Natural killer cell (primary cell): ENCODE results near the gene MLLT6. TPM values are rescaled to one million over a fixed set of nuclear protein-coding genes. Genes with fewer than 3 reads are reported as not detected.
A peak's percentile ranks its signal among the peaks of the same experiment; 100 is the strongest.

Source experiments
- ATAC-seq, 3 donors: fragments of 150-1000 bp in 2 of 3; fragments of 200-7000 bp in 1 of 3; cut with Tn5 transposase; 1 replicate in 1 of 3; 2 replicates in 2 of 3; pipeline ENCODE4 v1.10.0; 2021; ENCODE audit warnings: mild to moderate bottlenecking in 2 of 3, moderate library complexity in 2 of 3
- DNase-seq, 2 donors: peaks; one replicate each; pipeline versions ENCODE4 v3.0.0 to v3.0.0-alpha.2; 2013 to 2021; ENCODE audit warnings: mixed read lengths in 1 of 2
- H3K27ac ChIP-seq: one replicate; pipeline ENCODE4 v1.5.1; 2013; ENCODE audit warnings: mild to moderate bottlenecking, low read length
- H3K27me3 ChIP-seq: one replicate; pipeline ENCODE4 v1.6.1; 2013; ENCODE audit warnings: low read length; ENCODE audit not compliant: control insufficient read depth, insufficient read depth
- H3K36me3 ChIP-seq: one replicate; pipeline ENCODE4 v1.6.1; 2013; ENCODE audit warnings: low read length; ENCODE audit not compliant: control insufficient read depth, insufficient read depth
- H3K4me1 ChIP-seq: one replicate; pipeline ENCODE4 v1.6.1; 2013; ENCODE audit warnings: low read length; ENCODE audit not compliant: control insufficient read depth, insufficient read depth
- H3K4me3 ChIP-seq: one replicate; pipeline ENCODE4 v1.5.1; 2013; ENCODE audit warnings: low read length
- H3K9me3 ChIP-seq: one replicate; pipeline ENCODE4 v1.6.1; 2013; ENCODE audit warnings: low read length; ENCODE audit not compliant: control insufficient read depth, insufficient read depth
- H3K27ac Mint-ChIP-seq, 2 donors: one replicate each; pipeline ENCODE4 v1.8.0; 2022; ENCODE audit warnings: mild to moderate bottlenecking in 2 of 2, mixed read lengths in 2 of 2, moderate library complexity in 1 of 2
- H3K27me3 Mint-ChIP-seq, 2 donors: one replicate each; pipeline ENCODE4 v1.8.0; 2022; ENCODE audit warnings: low read depth in 2 of 2, mixed read lengths in 2 of 2
- H3K36me3 Mint-ChIP-seq: one replicate; pipeline ENCODE4 v1.8.0; 2022; ENCODE audit warnings: mixed read lengths
- H3K4me1 Mint-ChIP-seq, 2 donors: one replicate each; pipeline ENCODE4 v1.8.0; 2022; ENCODE audit warnings: mixed read lengths in 2 of 2
- H3K4me3 Mint-ChIP-seq: one replicate; pipeline ENCODE4 v1.8.0; 2022; ENCODE audit warnings: mild to moderate bottlenecking, moderate library complexity, mixed read lengths
- H3K9me3 Mint-ChIP-seq, 2 donors: one replicate each; pipeline ENCODE4 v1.8.0; 2022; ENCODE audit warnings: mixed read lengths in 2 of 2
- WGBS: methylation state at CpG from one replicate; pipeline ENCODE4 v1.1.7; 2013; ENCODE audit warnings: missing lambda C conversion rate; ENCODE audit not compliant: insufficient coverage; 5-methylcytosine and 5-hydroxymethylcytosine counted together
- intact Hi-C: fragments of 100-400 bp; cut with micrococcal nuclease; formaldehyde crosslinking; loops from one replicate; pipeline ENCODE4 v1.14.2; 2022
- total RNA-seq, 4 donors: library from RNA; stranded (reverse); fragments of 120-200 nt in 1 of 4; gene quantifications; one replicate each; pipeline versions ENCODE4 v1.2.3 to v1.2.4, GENCODE V29; 2013 to 2022
- TF ChIP-seq, protein P1 (sequence below): fragments of 200-600 bp; IDR thresholded peaks from one replicate; pipeline ENCODE4 v1.8.0; 2022; ENCODE audit warnings: antibody characterized with exemption

MLLT6 gene
- total RNA-seq, 3 donors from 2014 or later (not counting 1 experiment from before 2014, with no cell fraction given): 478 to 578 (median 485) TPM

DNA sequence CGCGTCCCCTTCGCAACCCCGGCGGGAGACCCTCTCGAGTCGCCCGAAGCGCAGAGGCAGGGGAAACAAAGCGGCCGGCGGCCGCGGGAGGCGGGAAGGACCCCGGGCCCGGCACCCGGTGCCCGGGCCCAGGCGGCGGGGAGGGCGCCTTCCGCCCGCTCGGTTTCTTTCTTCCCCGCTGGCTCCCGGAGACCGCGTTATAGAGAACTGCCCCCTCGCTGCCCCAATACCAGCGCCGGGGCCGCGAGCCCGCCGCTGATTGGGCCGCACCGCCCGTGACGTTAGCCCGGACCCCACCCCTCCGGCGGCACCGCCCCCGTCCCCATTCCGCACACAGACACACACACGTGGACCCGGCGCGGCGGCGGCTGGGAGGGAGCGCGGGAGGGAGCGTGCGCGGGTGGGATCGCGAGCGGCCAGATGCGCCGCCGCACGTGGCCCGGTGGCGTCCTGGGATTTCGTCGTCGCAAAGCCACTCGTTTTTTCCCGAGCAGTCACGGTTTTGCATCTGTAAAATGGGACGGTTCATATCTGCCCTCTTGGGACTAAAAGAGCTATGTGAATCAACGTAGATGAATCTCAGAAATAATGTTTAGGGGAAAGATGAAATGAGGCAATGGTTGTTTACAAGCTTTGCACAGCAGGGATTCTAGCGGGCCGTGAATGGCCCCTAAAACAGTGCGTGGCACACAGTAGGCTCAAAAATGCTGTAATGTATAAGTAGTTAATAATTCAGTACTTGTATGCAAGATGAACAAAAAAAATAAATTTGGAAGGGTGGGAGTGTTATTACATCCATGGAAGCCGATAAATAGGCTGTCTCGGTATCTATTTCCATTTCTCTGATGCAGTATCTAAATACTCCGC is 30.1 kb upstream of the MLLT6 start, which contains the start of gene EPOP:
Gene EPOP, minus strand, starts transcription at position 209 of the 867 bp plus-strand sequence. CDS start 462 bp downstream, outside the sequence.
- peak within 1 kb of the TSS in 1 of 2 donors; percentile 52 for H3K27ac Mint-ChIP-seq

DNA sequence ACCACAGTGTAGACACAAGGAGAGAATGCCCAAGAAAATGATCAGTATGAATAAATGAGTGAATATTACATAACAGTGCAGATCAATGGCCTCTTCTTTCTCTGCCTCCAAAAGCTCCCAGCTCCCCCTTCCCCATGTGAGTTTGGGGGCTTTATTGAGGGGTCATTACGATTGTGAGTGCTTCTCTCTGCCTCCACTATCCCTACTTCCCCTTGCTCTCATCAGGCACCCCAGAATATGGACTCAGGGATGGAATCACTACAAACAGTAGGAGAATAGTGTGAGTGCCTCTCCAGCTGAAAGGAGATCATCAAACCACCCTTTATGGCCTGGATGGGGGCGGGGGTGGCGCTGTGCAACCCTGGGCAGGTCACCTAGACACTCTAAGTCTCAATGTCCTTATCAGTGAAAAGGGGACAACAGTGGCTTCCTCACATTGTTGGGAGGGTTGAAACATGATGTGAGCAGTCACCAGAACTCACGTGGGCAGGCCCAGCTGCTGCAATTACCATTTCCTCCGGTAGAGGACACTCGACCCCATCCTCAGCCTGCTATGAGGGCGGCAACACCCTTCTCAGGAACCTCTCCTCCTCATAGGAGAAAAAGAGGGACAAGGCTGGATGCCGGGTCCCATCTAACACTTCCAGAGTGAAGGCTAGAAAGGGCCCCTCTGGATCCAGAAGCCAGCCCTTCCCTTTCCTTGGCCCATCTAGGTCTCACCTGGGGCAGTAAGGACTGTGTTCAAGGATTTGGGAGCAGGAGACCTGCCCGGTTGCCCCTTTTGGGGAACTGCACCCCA is 28.2 kb upstream of the MLLT6 start:
- Histone ChIP-seq H3K27me3 (peaks cover 24% of the 10 kb centered on the region), H3K4me3 (no peak overlapping the region), H3K27ac (no peak overlapping the region), H3K36me3 (no peaks in the 10 kb centered on the region), H3K9me3 (no peaks in the 10 kb centered on the region), H3K4me1 (peaks cover 20% of the 10 kb centered on the region)
- ATAC-seq (peak; percentile 63 to 80 (median 75)), DNase-seq (peak; percentile 77 to 91)
- peaks cover 3 to 12% of the 10 kb centered on the region in 2 donors for H3K27me3 Mint-ChIP-seq
- intact Hi-C loops: loop anchor here (1.0 to 5.0 kb wide), 3 partner anchors 26 to 75 kb away; partner anchors contain the start of gene PSMB3
- 13% methylated on average over 8 of the region's 9 CpGs for WGBS
- H3K27ac Mint-ChIP-seq: no peak overlapping the region
- H3K4me1 Mint-ChIP-seq: peaks cover 11 to 21% of the 10 kb centered on the region in 2 donors
- no peaks in the 10 kb centered on the region for H3K36me3 Mint-ChIP-seq
- peak overlapping the region; percentile 40 for H3K4me3 Mint-ChIP-seq
- TF ChIP-seq, protein P1, sequence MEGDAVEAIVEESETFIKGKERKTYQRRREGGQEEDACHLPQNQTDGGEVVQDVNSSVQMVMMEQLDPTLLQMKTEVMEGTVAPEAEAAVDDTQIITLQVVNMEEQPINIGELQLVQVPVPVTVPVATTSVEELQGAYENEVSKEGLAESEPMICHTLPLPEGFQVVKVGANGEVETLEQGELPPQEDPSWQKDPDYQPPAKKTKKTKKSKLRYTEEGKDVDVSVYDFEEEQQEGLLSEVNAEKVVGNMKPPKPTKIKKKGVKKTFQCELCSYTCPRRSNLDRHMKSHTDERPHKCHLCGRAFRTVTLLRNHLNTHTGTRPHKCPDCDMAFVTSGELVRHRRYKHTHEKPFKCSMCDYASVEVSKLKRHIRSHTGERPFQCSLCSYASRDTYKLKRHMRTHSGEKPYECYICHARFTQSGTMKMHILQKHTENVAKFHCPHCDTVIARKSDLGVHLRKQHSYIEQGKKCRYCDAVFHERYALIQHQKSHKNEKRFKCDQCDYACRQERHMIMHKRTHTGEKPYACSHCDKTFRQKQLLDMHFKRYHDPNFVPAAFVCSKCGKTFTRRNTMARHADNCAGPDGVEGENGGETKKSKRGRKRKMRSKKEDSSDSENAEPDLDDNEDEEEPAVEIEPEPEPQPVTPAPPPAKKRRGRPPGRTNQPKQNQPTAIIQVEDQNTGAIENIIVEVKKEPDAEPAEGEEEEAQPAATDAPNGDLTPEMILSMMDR: peak; percentile 95
- no peaks in the 10 kb centered on the region for H3K9me3 Mint-ChIP-seq

More for the DNA sequence above, 30.1 kb upstream of the MLLT6 start, which contains the start of gene EPOP:
- H3K4me1 Mint-ChIP-seq: peaks cover 11 to 23% of the 10 kb centered on the region in 2 donors
- WGBS: 3% methylated on average over 80 of the region's 80 CpGs
- Histone ChIP-seq H3K4me3 (peak within 1 kb of the TSS; percentile 32), H3K36me3 (no peaks in the 10 kb centered on the region), H3K27ac (no peak within 1 kb of the TSS), H3K9me3 (no peaks in the 10 kb centered on the region), H3K27me3 (peaks cover 38% of the 10 kb centered on the region), H3K4me1 (peaks cover 20% of the 10 kb centered on the region)
- no peaks in the 10 kb centered on the region for H3K36me3 Mint-ChIP-seq
- intact Hi-C loops: loop anchor here (5.0 kb wide), 1 partner anchor 77 kb away; the partner anchor contains the start of gene PSMB3
- H3K27me3 Mint-ChIP-seq: peaks cover 17 to 21% of the 10 kb centered on the region in 2 donors
- no peaks in the 10 kb centered on the region for H3K9me3 Mint-ChIP-seq
- TF ChIP-seq, protein P1: no peak
- ATAC-seq (peak; percentile 83 to 90 (median 89)), DNase-seq (peak; percentile 71 to 90)
- peak within 1 kb of the TSS; percentile 79 for H3K4me3 Mint-ChIP-seq

DNA sequence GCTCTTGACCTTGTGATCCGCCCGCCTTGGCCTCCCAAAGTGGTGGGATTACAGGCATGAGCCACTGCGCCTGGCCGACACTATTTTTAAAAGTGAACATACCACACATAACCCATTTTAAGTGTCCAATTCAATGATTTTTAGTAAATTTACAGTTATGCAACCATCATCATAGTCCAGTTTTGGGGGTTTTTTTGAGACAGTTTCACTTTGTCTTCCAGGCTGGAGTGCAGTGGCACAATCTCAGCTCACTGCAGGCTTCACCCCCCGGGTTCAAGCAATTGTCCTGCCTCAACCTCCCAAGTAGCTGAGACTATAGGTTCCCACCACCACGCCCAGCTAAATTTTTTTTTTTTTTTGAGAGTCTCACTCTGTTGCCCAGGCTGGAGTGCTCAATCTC is 27.3 kb upstream of the MLLT6 start:
- H3K4me1 Mint-ChIP-seq: peaks cover 11 to 18% of the 10 kb centered on the region in 2 donors
- no peak overlapping the region for H3K4me3 ChIP-seq
- H3K4me1 ChIP-seq: peaks cover 20% of the 10 kb centered on the region
- TF ChIP-seq, protein P1: no peak
- H3K27ac ChIP-seq: no peak overlapping the region
- no peaks in the 10 kb centered on the region for H3K9me3 Mint-ChIP-seq
- intact Hi-C loops: loop anchor here (1.0 to 5.0 kb wide), 3 partner anchors 25 to 74 kb away; partner anchors contain the start of gene PSMB3
- no peaks in the 10 kb centered on the region for H3K9me3 ChIP-seq
- no peaks in the 10 kb centered on the region for H3K36me3 ChIP-seq
- no peak overlapping the region for H3K27ac Mint-ChIP-seq
- no peak for ATAC-seq
- no peak for DNase-seq
- peaks cover 15% of the 10 kb centered on the region for H3K27me3 ChIP-seq
- no peak overlapping the region for H3K4me3 Mint-ChIP-seq
- 91% methylated on average over 6 of the region's 6 CpGs for WGBS
- H3K27me3 Mint-ChIP-seq: peaks cover 0 to 6% of the 10 kb centered on the region in 2 donors
- H3K36me3 Mint-ChIP-seq: no peaks in the 10 kb centered on the region
